AG09309 (cell line): Measurements from ENCODE around the gene MZB1.

Experiments used
- DNase-seq: peaks from one replicate; pipeline ENCODE4 v3.0.0-alpha.2; 2010; ENCODE audit warnings: low read depth
- H3K4me3 ChIP-seq: 2 replicates; pipeline ENCODE4 v1.5.1; 2011; ENCODE audit warnings: mild to moderate bottlenecking, low read depth, low read length, moderate library complexity; ENCODE audit not compliant: control insufficient read depth
- TF ChIP-seq, protein P1 (sequence below): IDR thresholded peaks from 2 replicates; pipeline ENCODE4 v1.5.1; 2011; ENCODE audit warnings: mild to moderate bottlenecking, low read depth, low read length, inconsistent platforms; ENCODE audit not compliant: insufficient read depth, control insufficient read depth; ENCODE audit errors: missing control alignments

MZB1 gene

DNA sequence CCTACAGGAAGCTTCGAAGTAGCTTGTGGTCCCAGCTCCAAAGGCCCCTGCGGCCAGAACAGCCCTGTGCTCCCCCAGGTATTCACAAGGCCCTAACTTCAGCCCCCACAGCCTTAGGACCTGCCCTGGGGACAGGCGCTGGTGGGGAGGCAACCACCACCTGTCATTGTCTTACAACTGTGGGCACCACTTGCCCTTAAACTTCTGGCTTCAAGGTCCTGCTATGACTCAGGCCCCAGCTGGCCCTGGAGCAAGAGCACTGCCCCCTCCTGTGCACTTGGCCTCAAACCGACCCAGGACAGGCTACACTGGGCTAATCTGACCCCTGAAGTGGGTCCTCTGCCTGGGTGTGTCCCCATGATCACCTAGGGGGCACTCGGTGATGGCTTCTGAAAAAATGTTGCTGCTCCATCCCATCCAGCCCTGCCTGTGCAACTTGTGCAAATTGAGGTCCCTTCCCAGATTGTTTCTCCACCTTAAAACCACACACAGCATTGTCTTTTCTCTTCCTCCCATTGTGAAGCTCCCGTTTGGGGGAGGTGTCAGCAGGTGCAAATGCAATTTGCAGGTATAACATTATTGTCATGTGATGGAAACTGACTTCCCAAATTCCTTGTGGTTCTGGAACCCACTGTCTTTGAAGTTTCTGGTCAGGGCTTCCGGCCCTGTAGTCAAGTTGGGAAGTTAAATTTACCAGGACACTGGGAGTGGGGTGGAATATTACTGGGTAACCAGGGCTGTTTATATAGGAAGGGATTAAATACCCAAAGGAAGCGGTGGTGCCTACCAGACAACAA is 6.3 kb upstream of the MZB1 start:
- TF ChIP-seq, protein P1, sequence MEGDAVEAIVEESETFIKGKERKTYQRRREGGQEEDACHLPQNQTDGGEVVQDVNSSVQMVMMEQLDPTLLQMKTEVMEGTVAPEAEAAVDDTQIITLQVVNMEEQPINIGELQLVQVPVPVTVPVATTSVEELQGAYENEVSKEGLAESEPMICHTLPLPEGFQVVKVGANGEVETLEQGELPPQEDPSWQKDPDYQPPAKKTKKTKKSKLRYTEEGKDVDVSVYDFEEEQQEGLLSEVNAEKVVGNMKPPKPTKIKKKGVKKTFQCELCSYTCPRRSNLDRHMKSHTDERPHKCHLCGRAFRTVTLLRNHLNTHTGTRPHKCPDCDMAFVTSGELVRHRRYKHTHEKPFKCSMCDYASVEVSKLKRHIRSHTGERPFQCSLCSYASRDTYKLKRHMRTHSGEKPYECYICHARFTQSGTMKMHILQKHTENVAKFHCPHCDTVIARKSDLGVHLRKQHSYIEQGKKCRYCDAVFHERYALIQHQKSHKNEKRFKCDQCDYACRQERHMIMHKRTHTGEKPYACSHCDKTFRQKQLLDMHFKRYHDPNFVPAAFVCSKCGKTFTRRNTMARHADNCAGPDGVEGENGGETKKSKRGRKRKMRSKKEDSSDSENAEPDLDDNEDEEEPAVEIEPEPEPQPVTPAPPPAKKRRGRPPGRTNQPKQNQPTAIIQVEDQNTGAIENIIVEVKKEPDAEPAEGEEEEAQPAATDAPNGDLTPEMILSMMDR: no peak
- DNase-seq: no peak
- H3K4me3 ChIP-seq: no peak overlapping the region

DNA sequence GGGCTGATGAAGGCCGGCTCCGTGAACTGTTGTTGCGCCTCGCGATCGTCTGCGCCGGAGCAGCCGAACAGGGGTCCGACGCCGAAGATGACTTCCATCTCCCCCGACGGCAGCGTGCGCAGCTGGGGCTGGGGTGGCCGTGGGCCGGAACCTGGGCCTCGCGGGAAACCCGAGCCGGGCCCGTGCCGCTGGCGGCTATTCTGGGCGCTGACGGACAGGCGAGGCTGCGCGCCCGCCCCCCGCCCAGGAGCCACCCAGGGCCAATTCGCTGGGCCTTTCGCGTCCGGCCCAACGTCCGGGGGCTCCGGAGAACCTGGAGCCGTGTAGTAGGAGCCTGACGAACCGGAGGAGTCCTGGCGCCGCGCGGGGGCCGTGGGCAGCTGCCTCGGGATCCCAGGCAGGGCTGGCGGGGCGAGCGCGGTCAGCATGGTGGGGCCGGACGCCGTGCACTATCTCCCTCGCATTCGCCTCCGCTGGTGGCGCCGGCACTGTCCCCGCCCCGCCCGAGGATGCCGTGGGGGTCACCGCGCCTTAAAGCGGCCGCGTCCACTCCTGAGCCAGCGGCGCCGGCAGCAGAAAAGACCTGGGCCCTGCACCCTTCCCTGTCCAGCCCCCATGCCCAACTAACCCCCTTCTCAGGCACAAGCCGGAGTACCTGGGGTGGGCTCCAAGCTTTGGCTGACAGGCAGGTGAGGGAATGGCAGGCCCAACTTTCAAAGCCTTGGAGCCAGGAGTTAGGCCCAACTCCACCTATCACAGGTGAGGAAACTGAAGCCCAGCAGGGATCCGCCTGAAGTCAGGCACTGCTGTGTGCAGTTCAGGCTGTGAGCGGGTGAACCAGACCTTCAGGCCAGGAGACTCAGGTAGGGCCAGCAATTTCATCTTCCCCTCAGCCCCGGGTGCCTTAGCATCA is 5.2 kb upstream of the MZB1 start, which contains the start of gene PROB1:
PROB1 (minus strand) TSS at position 451 of the 913 bp plus-strand sequence; CDS start at position 428, 23 bp downstream.
- H3K4me3 ChIP-seq: peak within 1 kb of the TSS; percentile 59
- TF ChIP-seq, protein P1: no peak
- DNase-seq: no peak

DNA sequence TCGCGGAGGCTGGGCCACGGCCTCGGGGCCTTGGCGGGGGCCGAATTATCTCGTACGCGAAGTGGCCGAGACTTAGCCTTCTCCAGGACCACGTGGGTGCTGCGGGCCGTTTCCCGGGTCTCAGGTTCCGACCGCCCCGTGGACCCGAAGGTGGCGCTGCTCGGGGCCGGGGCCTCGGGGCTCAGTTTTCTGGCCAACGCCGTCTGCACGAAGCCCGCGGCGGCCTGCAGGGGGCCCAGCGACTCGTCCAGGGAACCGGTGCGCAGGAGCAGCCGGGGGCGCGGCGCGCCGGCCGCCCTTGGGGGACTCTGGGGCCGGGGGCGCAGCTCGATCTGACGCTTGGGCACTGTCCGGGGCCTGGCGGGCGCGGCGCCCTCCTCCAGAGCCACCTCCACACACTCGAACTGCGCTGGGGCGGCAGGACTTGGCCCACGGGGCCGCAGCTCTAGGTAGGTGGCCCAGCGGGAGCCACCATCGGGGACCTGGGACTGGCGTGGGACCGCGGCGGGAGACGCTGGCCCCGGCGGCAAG is 4.5 kb upstream of the MZB1 start:
- TF ChIP-seq, protein P1: peak; percentile 51
- H3K4me3 ChIP-seq: peak overlapping the region; percentile 59
- no peak for DNase-seq

DNA sequence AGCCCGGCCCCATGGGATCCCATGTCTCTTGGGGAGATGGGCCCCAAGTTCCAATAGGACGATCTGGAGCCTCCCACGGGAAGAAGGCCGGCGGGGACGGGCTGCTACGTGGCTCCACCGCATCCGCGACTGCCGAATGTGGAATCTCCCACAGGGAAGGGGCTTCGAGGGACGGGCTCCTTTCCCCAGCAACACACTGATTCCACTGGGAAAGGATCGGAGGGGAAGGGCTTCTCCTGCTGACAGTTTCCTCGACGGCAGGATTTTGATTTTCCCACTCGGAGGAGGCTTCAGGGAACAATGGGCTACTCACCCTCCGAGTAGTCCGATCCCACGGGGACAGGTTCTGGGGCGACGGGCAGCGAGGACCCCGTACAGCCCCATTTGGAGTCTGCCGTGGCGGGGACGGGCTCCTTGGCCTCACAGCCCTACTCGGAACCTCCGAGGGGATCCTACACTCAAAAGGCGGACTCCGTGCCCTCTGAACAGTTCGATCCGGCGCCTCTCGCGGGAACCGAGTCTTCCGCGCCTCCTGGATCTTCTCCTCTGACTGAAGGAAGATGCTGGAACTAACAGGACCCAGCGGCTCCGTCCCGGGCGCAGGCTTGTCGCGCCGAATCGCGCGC is 3.9 kb upstream of the MZB1 start:
- peak overlapping the region; percentile 59 for H3K4me3 ChIP-seq
- DNase-seq: no peak
- TF ChIP-seq, protein P1: no peak

DNA sequence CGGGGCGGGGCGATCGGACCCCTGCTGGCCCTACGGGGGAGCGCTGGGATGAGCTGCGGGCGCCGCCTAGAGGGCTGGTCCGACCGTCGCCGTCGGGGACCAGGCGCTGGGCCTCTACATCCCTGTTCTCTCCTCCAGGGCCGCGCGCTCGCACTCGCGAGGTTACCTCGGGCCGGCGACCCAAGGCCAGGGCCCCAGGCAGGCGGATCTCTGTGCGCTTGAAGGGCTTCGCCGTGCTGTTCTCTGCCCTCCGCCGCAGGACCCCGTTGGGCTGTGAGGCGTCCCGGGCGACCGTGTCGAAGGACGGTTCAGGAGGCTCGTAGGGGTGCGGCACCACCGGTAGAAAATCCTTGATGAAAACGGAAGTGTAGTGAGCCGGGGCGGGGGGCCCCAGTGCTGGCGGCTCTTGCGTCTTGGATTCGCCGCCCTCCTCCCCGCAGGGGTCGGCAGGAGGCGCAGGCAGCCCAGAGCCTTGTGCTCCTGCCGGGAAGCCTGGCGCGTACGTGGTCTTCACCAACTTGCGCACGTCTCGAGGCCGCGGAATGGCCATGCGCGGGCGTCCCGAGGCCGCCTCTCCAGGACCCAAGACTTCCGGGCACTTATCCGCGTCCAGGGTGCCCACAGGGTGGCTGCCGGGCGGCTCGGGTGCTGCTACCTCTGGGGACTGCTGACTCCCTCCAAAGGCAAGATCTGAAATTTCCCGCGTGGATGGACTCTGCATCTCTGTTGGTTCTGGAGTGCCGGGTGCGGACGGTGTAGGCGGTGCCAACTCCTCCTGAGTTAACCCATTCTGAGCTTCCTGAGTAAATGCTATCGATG is 3.2 kb upstream of the MZB1 start:
- DNase-seq: no peak
- TF ChIP-seq, protein P1: peak; percentile 64
- H3K4me3 ChIP-seq: peak overlapping the region; percentile 59
